Effector memory CD4-positive, alpha-beta T cell (primary cell): ENCODE results near the gene SPAG16.

ENCODE experiments used
- DNase-seq, 3 donors: peaks; one replicate each; pipeline ENCODE4 v3.0.0-alpha.2; 2020
- H3K27ac ChIP-seq: 2 replicates; pipeline ENCODE4 v1.7.0; 2013; ENCODE audit warnings: mild to moderate bottlenecking, low read length, moderate library complexity; ENCODE audit not compliant: insufficient read depth, poor library complexity, severe bottlenecking
- H3K27me3 ChIP-seq: replicated peaks from 2 replicates; pipeline ENCODE4 v1.7.0; 2013; ENCODE audit warnings: mild to moderate bottlenecking, low read length; ENCODE audit not compliant: insufficient read depth, control insufficient read depth, poor library complexity, severe bottlenecking
- H3K36me3 ChIP-seq: 2 replicates; pipeline ENCODE4 v1.7.0; 2013; ENCODE audit warnings: mild to moderate bottlenecking, low read length, moderate library complexity; ENCODE audit not compliant: control insufficient read depth, insufficient read depth
- H3K4me1 ChIP-seq: 2 replicates; pipeline ENCODE4 v1.7.0; 2013; ENCODE audit warnings: low read length, mild to moderate bottlenecking; ENCODE audit not compliant: control insufficient read depth, insufficient read depth, poor library complexity, severe bottlenecking
- H3K4me3 ChIP-seq: 2 replicates; pipeline ENCODE4 v1.7.0; 2013; ENCODE audit warnings: low read length, low read depth, mild to moderate bottlenecking; ENCODE audit not compliant: insufficient read depth, poor library complexity, severe bottlenecking
- H3K9me3 ChIP-seq: 2 replicates; pipeline ENCODE4 v1.7.0; 2013; ENCODE audit warnings: mild to moderate bottlenecking, low read length, moderate library complexity; ENCODE audit not compliant: control insufficient read depth

SPAG16 gene

GRCh38 chr2:213288913-213289700 lies 4.8 kb downstream of the SPAG16 start:
- DNase-seq, result no peak
- Histone ChIP-seq H3K4me3 (no peak overlapping the region), H3K36me3 (no peaks in the 10 kb centered on the region)

GRCh38 chr2:213290501-213290900 lies 6.2 kb downstream of the SPAG16 start:
- DNase-seq, result no peak
- H3K27me3 ChIP-seq, result no peaks in the 10 kb centered on the region
- H3K36me3 ChIP-seq, result no peaks in the 10 kb centered on the region
- no peaks in the 10 kb centered on the region for H3K4me1 ChIP-seq
- H3K4me3 ChIP-seq, result no peak overlapping the region
- H3K9me3 ChIP-seq, result no peaks in the 10 kb centered on the region
- no peak overlapping the region for H3K27ac ChIP-seq

More at GRCh38 chr2:213288913-213289700, 4.8 kb downstream of the SPAG16 start:
- Histone ChIP-seq H3K27ac (no peak overlapping the region), H3K4me1 (no peaks in the 10 kb centered on the region), H3K27me3 (no peaks in the 10 kb centered on the region), H3K9me3 (no peaks in the 10 kb centered on the region)

- no peaks in the 10 kb centered on the region for H3K27me3 ChIP-seq
- no peak overlapping the region for H3K4me3 ChIP-seq
- peaks cover 7% of the 10 kb centered on the region for H3K36me3 ChIP-seq
- no peaks in the 10 kb centered on the region for H3K9me3 ChIP-seq
- DNase-seq, result no peak
- H3K27ac ChIP-seq, result no peak overlapping the region
- H3K4me1 ChIP-seq, result no peaks in the 10 kb centered on the region
These were observed 12.0 kb downstream of the SPAG16 start for GRCh38 chr2:213296270-213296669.

GRCh38 chr2:213306316-213306942 lies 22.2 kb downstream of the SPAG16 start:
- no peak overlapping the region for H3K4me3 ChIP-seq
- no peak overlapping the region for H3K27ac ChIP-seq
- no peak for DNase-seq
- H3K36me3 ChIP-seq, result no peaks in the 10 kb centered on the region
- H3K27me3 ChIP-seq, result no peaks in the 10 kb centered on the region
- peaks cover 5% of the 10 kb centered on the region for H3K9me3 ChIP-seq
- no peaks in the 10 kb centered on the region for H3K4me1 ChIP-seq

- Histone ChIP-seq H3K9me3 (no peaks in the 10 kb centered on the region), H3K4me1 (no peaks in the 10 kb centered on the region)
- no peak for DNase-seq
These were observed 31.1 kb downstream of the SPAG16 start for GRCh38 chr2:213315168-213315876.

GRCh38 chr2:213316001-213316735 lies 31.9 kb downstream of the SPAG16 start:
- no peak overlapping the region for H3K4me3 ChIP-seq
- no peaks in the 10 kb centered on the region for H3K27me3 ChIP-seq
- H3K27ac ChIP-seq, result no peak overlapping the region
- no peaks in the 10 kb centered on the region for H3K4me1 ChIP-seq
- H3K36me3 ChIP-seq, result no peaks in the 10 kb centered on the region
- no peaks in the 10 kb centered on the region for H3K9me3 ChIP-seq
- no peak for DNase-seq

More at GRCh38 chr2:213315168-213315876, 31.1 kb downstream of the SPAG16 start:
- Histone ChIP-seq H3K4me3 (no peak overlapping the region), H3K27me3 (no peaks in the 10 kb centered on the region), H3K27ac (no peak overlapping the region), H3K36me3 (no peaks in the 10 kb centered on the region)

- Histone ChIP-seq H3K27me3 (no peaks in the 10 kb centered on the region), H3K4me1 (no peaks in the 10 kb centered on the region), H3K27ac (no peak overlapping the region), H3K9me3 (no peaks in the 10 kb centered on the region), H3K4me3 (no peak overlapping the region), H3K36me3 (peaks cover 5% of the 10 kb centered on the region)
- DNase-seq, result no peak
These were observed 33.7 kb downstream of the SPAG16 start for GRCh38 chr2:213317929-213318328.

GRCh38 chr2:213320604-213321003 lies 36.3 kb downstream of the SPAG16 start:
- H3K27me3 ChIP-seq, result no peaks in the 10 kb centered on the region
- no peak for DNase-seq
- H3K27ac ChIP-seq, result no peak overlapping the region
- peaks cover 5% of the 10 kb centered on the region for H3K36me3 ChIP-seq
- no peak overlapping the region for H3K4me3 ChIP-seq
- H3K4me1 ChIP-seq, result no peaks in the 10 kb centered on the region
- no peaks in the 10 kb centered on the region for H3K9me3 ChIP-seq

- Histone ChIP-seq H3K27ac (no peak overlapping the region), H3K9me3 (peaks cover 25% of the 10 kb centered on the region), H3K4me1 (no peaks in the 10 kb centered on the region), H3K36me3 (no peaks in the 10 kb centered on the region), H3K27me3 (no peaks in the 10 kb centered on the region), H3K4me3 (no peak overlapping the region)
- DNase-seq, result no peak
These were observed 52.0 kb downstream of the SPAG16 start for GRCh38 chr2:213336253-213336770.
